Ascending aorta (tissue), 2 donors: ENCODE data around the gene C14orf132. TPM values are rescaled to one million over a fixed set of nuclear protein-coding genes. Genes with fewer than 3 reads are reported as not detected.

Experiments used
- DNase-seq, 2 donors: peaks; one replicate each; pipeline ENCODE4 v3.0.0-alpha.2; 2019; ENCODE audit warnings: low spot score in 2 of 2
- H3K27ac ChIP-seq, 2 donors: fragments of 200-600 bp; sonication (generic); one replicate each; pipeline ENCODE4 v1.5.1; 2016 to 2017; ENCODE audit warnings: mild to moderate bottlenecking in 1 of 2
- H3K27me3 ChIP-seq: fragments of 200-600 bp; sonication (generic); one replicate; pipeline ENCODE4 v1.5.1; 2017
- H3K36me3 ChIP-seq, 2 donors: fragments of 200-600 bp; sonication (generic); one replicate each; pipeline ENCODE4 v1.5.1; 2016
- H3K4me1 ChIP-seq, 2 donors: fragments of 200-600 bp; sonication (generic); one replicate each; pipeline ENCODE4 v1.5.1; 2016 to 2017; ENCODE audit warnings: mild to moderate bottlenecking in 1 of 2
- H3K4me3 ChIP-seq, 2 donors: fragments of 200-600 bp; sonication (generic); one replicate each; pipeline ENCODE4 v1.5.1; 2016 to 2017; ENCODE audit warnings: mild to moderate bottlenecking in 1 of 2
- H3K9me3 ChIP-seq, 2 donors: fragments of 200-600 bp; sonication (generic); one replicate each; pipeline ENCODE4 v1.5.1; 2016
- CTCF ChIP-seq, 3 experiments: fragments of 200-600 bp in 2 of 3; fragments of 450-650 bp in 1 of 3; sonication (generic) in 2 of 3; IDR thresholded peaks; one replicate each; pipeline ENCODE4 v1.5.1; 2016 to 2019; ENCODE audit warnings: antibody characterized with exemption in 3 of 3, mild to moderate bottlenecking in 1 of 3, moderate library complexity in 1 of 3
- intact Hi-C: fragments of 100-400 bp; cut with DNase I; formaldehyde crosslinking; loops from one replicate; pipeline ENCODE4 v1.15.1; 2023
- total RNA-seq: library from RNA; depleted of rRNA; stranded (reverse); fragments of >200 nt; gene quantifications from one replicate; pipeline ENCODE4 v1.1.0, GENCODE V29; 2016

The C14orf132 gene
- total RNA-seq, 1 donor from 2014 or later, result 23.9 TPM

- Histone ChIP-seq H3K27ac (no peak overlapping the region), H3K4me1 (no peaks in the 10 kb centered on the region), H3K27me3 (no peaks in the 10 kb centered on the region), H3K9me3 (no peaks in the 10 kb centered on the region), H3K36me3 (peaks cover 17 to 30% of the 10 kb centered on the region in 2 donors), H3K4me3 (no peak overlapping the region)
- DNase-seq, result no peak
- TF ChIP-seq CTCF (IDR thresholded peaks at IDR 0.05), result no peak
- intact Hi-C loops, result no loop called here
Measured at GRCh38 chr14:96088074-96088473, 48.9 kb downstream of the C14orf132 start.

GRCh38 chr14:96088481-96088880, 49.3 kb downstream of the C14orf132 start:
- no peak overlapping the region for H3K27ac ChIP-seq
- H3K4me1 ChIP-seq, result no peaks in the 10 kb centered on the region
- no peak for DNase-seq
- H3K27me3 ChIP-seq, result no peaks in the 10 kb centered on the region
- no peaks in the 10 kb centered on the region for H3K9me3 ChIP-seq
- H3K36me3 ChIP-seq, result peaks cover 17 to 31% of the 10 kb centered on the region in 2 donors
- TF ChIP-seq CTCF (IDR thresholded peaks at IDR 0.05), result no peak
- H3K4me3 ChIP-seq, result no peak overlapping the region
- intact Hi-C loops, result no loop called here

- no peak overlapping the region for H3K4me3 ChIP-seq
- no peak for DNase-seq
- no peak for TF ChIP-seq CTCF (IDR thresholded peaks at IDR 0.05)
- intact Hi-C loops, result no loop called here
- peaks cover 17 to 36% of the 10 kb centered on the region in 2 donors for H3K36me3 ChIP-seq
- H3K9me3 ChIP-seq, result no peaks in the 10 kb centered on the region
- H3K27ac ChIP-seq, result no peak overlapping the region
- H3K27me3 ChIP-seq, result no peaks in the 10 kb centered on the region
- H3K4me1 ChIP-seq, result no peaks in the 10 kb centered on the region
Measured at GRCh38 chr14:96088911-96089310, 49.7 kb downstream of the C14orf132 start.

- no peak for TF ChIP-seq CTCF (IDR thresholded peaks at IDR 0.05)
- no peak for DNase-seq
- Histone ChIP-seq H3K36me3 (peaks cover 17 to 36% of the 10 kb centered on the region in 2 donors), H3K9me3 (no peaks in the 10 kb centered on the region), H3K4me3 (no peak overlapping the region), H3K4me1 (no peaks in the 10 kb centered on the region), H3K27me3 (no peaks in the 10 kb centered on the region), H3K27ac (no peak overlapping the region)
- intact Hi-C loops, result no loop called here
Measured at GRCh38 chr14:96089401-96089800, 50.2 kb downstream of the C14orf132 start.

- no peaks in the 10 kb centered on the region for H3K27me3 ChIP-seq
- no peaks in the 10 kb centered on the region for H3K9me3 ChIP-seq
- no peak for DNase-seq
- H3K27ac ChIP-seq, result no peak overlapping the region
- peaks cover 17 to 36% of the 10 kb centered on the region in 2 donors for H3K36me3 ChIP-seq
- H3K4me1 ChIP-seq, result no peaks in the 10 kb centered on the region
- H3K4me3 ChIP-seq, result no peak overlapping the region
- intact Hi-C loops, result loop anchor here (10.0 kb wide), 1 partner anchor 526 kb away; no protein-coding TSS in a partner anchor
- no peak for TF ChIP-seq CTCF (IDR thresholded peaks at IDR 0.05)
Measured at GRCh38 chr14:96090441-96091148, 51.4 kb downstream of the C14orf132 start.
